Lower leg skin (tissue), 3 donors: ENCODE measurements around the gene CCND1.

Source experiments
- POLR2A ChIP-seq, 2 donors: fragments of 450-650 bp; IDR thresholded peaks; one replicate each; pipeline ENCODE4 v1.6.1; 2016 to 2017; ENCODE audit warnings: antibody characterized with exemption in 2 of 2, mild to moderate bottlenecking in 1 of 2, moderate library complexity in 1 of 2
- TF ChIP-seq, protein P1 (sequence below), 3 donors: fragments of 450-650 bp; IDR thresholded peaks; one replicate each; pipeline ENCODE4 v1.5.1; 2016; ENCODE audit warnings: antibody characterized with exemption in 3 of 3, mild to moderate bottlenecking in 3 of 3, moderate library complexity in 2 of 3

DNA sequence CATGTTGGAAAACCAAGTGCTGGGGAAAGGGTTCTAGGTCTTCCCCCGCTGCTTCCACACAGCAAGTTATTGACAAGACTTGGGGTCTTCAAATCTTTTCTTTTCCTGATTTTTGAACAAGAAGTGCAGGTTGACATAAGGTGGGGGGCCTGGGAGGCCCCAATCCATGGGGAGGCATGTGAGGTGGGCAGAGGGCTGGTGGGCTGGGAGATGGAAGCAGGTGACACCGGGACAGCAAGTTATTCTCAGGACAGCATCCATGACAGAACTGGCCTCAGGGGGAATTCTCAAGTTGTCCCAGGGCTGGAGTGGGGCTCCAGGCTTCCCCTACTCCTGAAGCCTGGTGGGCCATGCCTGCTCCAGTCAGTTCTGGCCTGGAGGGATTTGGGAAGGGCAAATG, 57.4 kb downstream of the CCND1 start:
- TF ChIP-seq, protein P1, sequence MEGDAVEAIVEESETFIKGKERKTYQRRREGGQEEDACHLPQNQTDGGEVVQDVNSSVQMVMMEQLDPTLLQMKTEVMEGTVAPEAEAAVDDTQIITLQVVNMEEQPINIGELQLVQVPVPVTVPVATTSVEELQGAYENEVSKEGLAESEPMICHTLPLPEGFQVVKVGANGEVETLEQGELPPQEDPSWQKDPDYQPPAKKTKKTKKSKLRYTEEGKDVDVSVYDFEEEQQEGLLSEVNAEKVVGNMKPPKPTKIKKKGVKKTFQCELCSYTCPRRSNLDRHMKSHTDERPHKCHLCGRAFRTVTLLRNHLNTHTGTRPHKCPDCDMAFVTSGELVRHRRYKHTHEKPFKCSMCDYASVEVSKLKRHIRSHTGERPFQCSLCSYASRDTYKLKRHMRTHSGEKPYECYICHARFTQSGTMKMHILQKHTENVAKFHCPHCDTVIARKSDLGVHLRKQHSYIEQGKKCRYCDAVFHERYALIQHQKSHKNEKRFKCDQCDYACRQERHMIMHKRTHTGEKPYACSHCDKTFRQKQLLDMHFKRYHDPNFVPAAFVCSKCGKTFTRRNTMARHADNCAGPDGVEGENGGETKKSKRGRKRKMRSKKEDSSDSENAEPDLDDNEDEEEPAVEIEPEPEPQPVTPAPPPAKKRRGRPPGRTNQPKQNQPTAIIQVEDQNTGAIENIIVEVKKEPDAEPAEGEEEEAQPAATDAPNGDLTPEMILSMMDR (IDR thresholded peaks at IDR 0.05), result no peak
- TF ChIP-seq POLR2A (IDR thresholded peaks at IDR 0.05), result no peak
